ENCODE measurements around the gene ZNF423.

Gene ZNF423

GRCh38 chr16:49857423-49858181 lies 1.7 kb upstream of the ZNF423 start:
- H4K20me1 ChIP-seq = no peaks in the 10 kb centered on the region
- no peak for TF ChIP-seq Cebpa-rat (IDR thresholded peaks at IDR 0.05)
- no peaks in the 10 kb centered on the region for H3K9me3 ChIP-seq
- H3K4me3 ChIP-seq = peak overlapping the region; percentile 88
- H3K27ac ChIP-seq = peak overlapping the region; percentile 90
- H3K36me3 ChIP-seq = no peaks in the 10 kb centered on the region
- H3K4me1 ChIP-seq = peaks cover 52% of the 10 kb centered on the region
- H3K9ac ChIP-seq = peak overlapping the region; percentile 83
- peaks cover 13% of the 10 kb centered on the region; the same call in 1 of the 2 replicates for H3K27me3 ChIP-seq
- peak overlapping the region; percentile 99 for H3K4me2 ChIP-seq

GRCh38 chr16:49856672-49857330 lies 889 bp upstream of the ZNF423 start:
- Histone ChIP-seq H3K4me2 (peak overlapping the region; percentile 99), H3K27me3 (peaks cover 13% of the 10 kb centered on the region; the same call in 1 of the 2 replicates), H3K9me3 (no peaks in the 10 kb centered on the region), H3K4me1 (peaks cover 52% of the 10 kb centered on the region), H3K9ac (peak overlapping the region; percentile 83), H3K27ac (peak overlapping the region; percentile 90), H3K4me3 (peak overlapping the region; percentile 88), H4K20me1 (peaks cover 2% of the 10 kb centered on the region; the same call in 1 of the 2 replicates), H3K36me3 (no peaks in the 10 kb centered on the region)
- no peak for TF ChIP-seq Cebpa-rat (IDR thresholded peaks at IDR 0.05)

- H4K20me1 ChIP-seq = peaks cover 17% of the 10 kb centered on the region
- peak overlapping the region; percentile 95 for H3K9ac ChIP-seq
- H3K27ac ChIP-seq = peak overlapping the region; percentile 97
- peaks cover 66% of the 10 kb centered on the region for H3K4me1 ChIP-seq
- H3K9me3 ChIP-seq = no peaks in the 10 kb centered on the region
- peak overlapping the region; percentile 99 for H3K4me2 ChIP-seq
- peak overlapping the region; percentile 88 for H3K4me3 ChIP-seq
- no peaks in the 10 kb centered on the region for H3K36me3 ChIP-seq
- TF ChIP-seq Cebpa-rat (IDR thresholded peaks at IDR 0.05) = no peak
- peaks cover 13% of the 10 kb centered on the region; the same call in 1 of the 2 replicates for H3K27me3 ChIP-seq
These were observed 561 bp downstream of the ZNF423 start for GRCh38 chr16:49855280-49855821.

- peak overlapping the region; percentile 95 for H3K9ac ChIP-seq
- H3K9me3 ChIP-seq = no peaks in the 10 kb centered on the region
- no peak for TF ChIP-seq Cebpa-rat (IDR thresholded peaks at IDR 0.05)
- H4K20me1 ChIP-seq = peaks cover 22% of the 10 kb centered on the region
- peak overlapping the region; percentile 97 for H3K27ac ChIP-seq
- peaks cover 13% of the 10 kb centered on the region; the same call in 1 of the 2 replicates for H3K27me3 ChIP-seq
- H3K4me1 ChIP-seq = peaks cover 69% of the 10 kb centered on the region
- peak overlapping the region; percentile 88 for H3K4me3 ChIP-seq
- no peaks in the 10 kb centered on the region for H3K36me3 ChIP-seq
- H3K4me2 ChIP-seq = peak overlapping the region; percentile 99
These were observed 1.1 kb downstream of the ZNF423 start for GRCh38 chr16:49854796-49855203.

- H3K27me3 ChIP-seq = peaks cover 13% of the 10 kb centered on the region; the same call in 1 of the 2 replicates
- peak overlapping the region; percentile 95 for H3K9ac ChIP-seq
- H3K4me3 ChIP-seq = peak overlapping the region; percentile 88
- H3K36me3 ChIP-seq = no peaks in the 10 kb centered on the region
- H4K20me1 ChIP-seq = peaks cover 27% of the 10 kb centered on the region
- peak overlapping the region; percentile 97 for H3K27ac ChIP-seq
- H3K4me2 ChIP-seq = peak overlapping the region; percentile 99
- no peak for TF ChIP-seq Cebpa-rat (IDR thresholded peaks at IDR 0.05)
- peaks cover 69% of the 10 kb centered on the region for H3K4me1 ChIP-seq
- no peaks in the 10 kb centered on the region for H3K9me3 ChIP-seq
These were observed 1.6 kb downstream of the ZNF423 start for GRCh38 chr16:49854188-49854795.

GRCh38 chr16:49852279-49852678 lies 3.6 kb downstream of the ZNF423 start:
- no peaks in the 10 kb centered on the region for H3K27me3 ChIP-seq
- TF ChIP-seq Cebpa-rat (IDR thresholded peaks at IDR 0.05) = no peak

GRCh38 chr16:49851468-49851787 lies 4.5 kb downstream of the ZNF423 start:
- H3K27ac ChIP-seq = no peak overlapping the region
- no peak overlapping the region for H3K4me3 ChIP-seq

More at GRCh38 chr16:49852279-49852678, 3.6 kb downstream of the ZNF423 start:
- Histone ChIP-seq H4K20me1 (peaks cover 30% of the 10 kb centered on the region), H3K27ac (no peak overlapping the region), H3K9me3 (no peaks in the 10 kb centered on the region), H3K36me3 (peaks cover 10% of the 10 kb centered on the region; the same call in 1 of the 2 replicates), H3K4me2 (peak overlapping the region; percentile 99), H3K4me1 (peaks cover 75% of the 10 kb centered on the region), H3K4me3 (no peak overlapping the region), H3K9ac (no peak overlapping the region; the same call in 1 of the 2 replicates)

GRCh38 chr16:49850558-49851467 lies 5.1 kb downstream of the ZNF423 start:
- Histone ChIP-seq H3K9me3 (no peaks in the 10 kb centered on the region), H3K4me3 (no peak overlapping the region), H3K27ac (peak overlapping the region; percentile 33; the same call in 1 of the 2 replicates), H4K20me1 (peaks cover 45% of the 10 kb centered on the region), H3K27me3 (no peaks in the 10 kb centered on the region), H3K4me1 (peaks cover 89% of the 10 kb centered on the region), H3K4me2 (peak overlapping the region; percentile 99), H3K36me3 (peaks cover 10% of the 10 kb centered on the region; the same call in 1 of the 2 replicates), H3K9ac (0 out of 2 replicates have a peak overlapping the region, but pooled peaks have one; percentile 25)
- TF ChIP-seq Cebpa-rat (IDR thresholded peaks at IDR 0.05) = no peak

More at GRCh38 chr16:49851468-49851787, 4.5 kb downstream of the ZNF423 start:
- Histone ChIP-seq H3K9me3 (no peaks in the 10 kb centered on the region), H3K27me3 (no peaks in the 10 kb centered on the region), H3K4me2 (peak overlapping the region; percentile 99), H3K36me3 (peaks cover 10% of the 10 kb centered on the region; the same call in 1 of the 2 replicates), H4K20me1 (peaks cover 38% of the 10 kb centered on the region), H3K9ac (0 out of 2 replicates have a peak overlapping the region, but pooled peaks have one; percentile 25), H3K4me1 (peaks cover 83% of the 10 kb centered on the region)
- no peak for TF ChIP-seq Cebpa-rat (IDR thresholded peaks at IDR 0.05)

Data from BLaER1 (cell line).